ENCODE measurements around the gene LNP1.

Gene LNP1

DNA sequence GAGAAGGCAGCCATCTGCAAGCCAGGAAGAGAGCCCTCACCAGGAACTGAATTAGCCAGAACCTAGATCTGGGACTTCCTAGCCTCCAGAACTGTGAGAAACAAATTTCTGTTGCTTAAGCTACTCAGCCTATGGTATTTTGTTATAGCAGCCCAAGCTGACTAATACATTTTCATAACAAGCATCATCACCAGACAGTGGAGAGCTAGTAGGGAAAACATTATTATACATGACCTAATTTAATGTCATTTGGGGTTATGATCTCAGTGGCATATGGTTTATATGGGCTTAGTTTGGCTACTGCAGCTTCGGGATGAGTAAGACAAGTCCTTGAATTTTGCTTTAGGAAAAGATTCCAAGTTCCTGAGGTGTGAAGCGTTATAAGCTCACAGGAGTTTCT, 35.6 kb downstream of the LNP1 start:
- TF ChIP-seq, protein P1, sequence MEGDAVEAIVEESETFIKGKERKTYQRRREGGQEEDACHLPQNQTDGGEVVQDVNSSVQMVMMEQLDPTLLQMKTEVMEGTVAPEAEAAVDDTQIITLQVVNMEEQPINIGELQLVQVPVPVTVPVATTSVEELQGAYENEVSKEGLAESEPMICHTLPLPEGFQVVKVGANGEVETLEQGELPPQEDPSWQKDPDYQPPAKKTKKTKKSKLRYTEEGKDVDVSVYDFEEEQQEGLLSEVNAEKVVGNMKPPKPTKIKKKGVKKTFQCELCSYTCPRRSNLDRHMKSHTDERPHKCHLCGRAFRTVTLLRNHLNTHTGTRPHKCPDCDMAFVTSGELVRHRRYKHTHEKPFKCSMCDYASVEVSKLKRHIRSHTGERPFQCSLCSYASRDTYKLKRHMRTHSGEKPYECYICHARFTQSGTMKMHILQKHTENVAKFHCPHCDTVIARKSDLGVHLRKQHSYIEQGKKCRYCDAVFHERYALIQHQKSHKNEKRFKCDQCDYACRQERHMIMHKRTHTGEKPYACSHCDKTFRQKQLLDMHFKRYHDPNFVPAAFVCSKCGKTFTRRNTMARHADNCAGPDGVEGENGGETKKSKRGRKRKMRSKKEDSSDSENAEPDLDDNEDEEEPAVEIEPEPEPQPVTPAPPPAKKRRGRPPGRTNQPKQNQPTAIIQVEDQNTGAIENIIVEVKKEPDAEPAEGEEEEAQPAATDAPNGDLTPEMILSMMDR (IDR thresholded peaks at IDR 0.05; ENCODE audit: insufficient read depth, low read length) = no peak
- TF ChIP-seq GABPA (IDR thresholded peaks at IDR 0.05; ENCODE audit: low read depth) (no peak), POLR2AphosphoS5 (IDR thresholded peaks at IDR 0.05; ENCODE audit: low read depth) (no peak), SPI1 (IDR thresholded peaks at IDR 0.05; ENCODE audit: borderline replicate concordance, low read depth) (no peak)
- TF ChIP-seq, protein P2, sequence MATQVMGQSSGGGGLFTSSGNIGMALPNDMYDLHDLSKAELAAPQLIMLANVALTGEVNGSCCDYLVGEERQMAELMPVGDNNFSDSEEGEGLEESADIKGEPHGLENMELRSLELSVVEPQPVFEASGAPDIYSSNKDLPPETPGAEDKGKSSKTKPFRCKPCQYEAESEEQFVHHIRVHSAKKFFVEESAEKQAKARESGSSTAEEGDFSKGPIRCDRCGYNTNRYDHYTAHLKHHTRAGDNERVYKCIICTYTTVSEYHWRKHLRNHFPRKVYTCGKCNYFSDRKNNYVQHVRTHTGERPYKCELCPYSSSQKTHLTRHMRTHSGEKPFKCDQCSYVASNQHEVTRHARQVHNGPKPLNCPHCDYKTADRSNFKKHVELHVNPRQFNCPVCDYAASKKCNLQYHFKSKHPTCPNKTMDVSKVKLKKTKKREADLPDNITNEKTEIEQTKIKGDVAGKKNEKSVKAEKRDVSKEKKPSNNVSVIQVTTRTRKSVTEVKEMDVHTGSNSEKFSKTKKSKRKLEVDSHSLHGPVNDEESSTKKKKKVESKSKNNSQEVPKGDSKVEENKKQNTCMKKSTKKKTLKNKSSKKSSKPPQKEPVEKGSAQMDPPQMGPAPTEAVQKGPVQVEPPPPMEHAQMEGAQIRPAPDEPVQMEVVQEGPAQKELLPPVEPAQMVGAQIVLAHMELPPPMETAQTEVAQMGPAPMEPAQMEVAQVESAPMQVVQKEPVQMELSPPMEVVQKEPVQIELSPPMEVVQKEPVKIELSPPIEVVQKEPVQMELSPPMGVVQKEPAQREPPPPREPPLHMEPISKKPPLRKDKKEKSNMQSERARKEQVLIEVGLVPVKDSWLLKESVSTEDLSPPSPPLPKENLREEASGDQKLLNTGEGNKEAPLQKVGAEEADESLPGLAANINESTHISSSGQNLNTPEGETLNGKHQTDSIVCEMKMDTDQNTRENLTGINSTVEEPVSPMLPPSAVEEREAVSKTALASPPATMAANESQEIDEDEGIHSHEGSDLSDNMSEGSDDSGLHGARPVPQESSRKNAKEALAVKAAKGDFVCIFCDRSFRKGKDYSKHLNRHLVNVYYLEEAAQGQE (IDR thresholded peaks at IDR 0.05; ENCODE audit: insufficient replicate concordance, low read depth) = no peak
- Histone ChIP-seq H3K27ac (replicated peaks) (no peak overlapping the region), H3K27me3 (ENCODE audit: insufficient read depth, poor library complexity, severe bottlenecking) (no peaks in the 10 kb centered on the region), H3K4me3 (replicated peaks; ENCODE audit: insufficient read depth, low read length) (no peak overlapping the region)
- DNase-seq (ENCODE audit: low read depth in 1 of 2, low spot score in 1 of 2) = no peak

DNA sequence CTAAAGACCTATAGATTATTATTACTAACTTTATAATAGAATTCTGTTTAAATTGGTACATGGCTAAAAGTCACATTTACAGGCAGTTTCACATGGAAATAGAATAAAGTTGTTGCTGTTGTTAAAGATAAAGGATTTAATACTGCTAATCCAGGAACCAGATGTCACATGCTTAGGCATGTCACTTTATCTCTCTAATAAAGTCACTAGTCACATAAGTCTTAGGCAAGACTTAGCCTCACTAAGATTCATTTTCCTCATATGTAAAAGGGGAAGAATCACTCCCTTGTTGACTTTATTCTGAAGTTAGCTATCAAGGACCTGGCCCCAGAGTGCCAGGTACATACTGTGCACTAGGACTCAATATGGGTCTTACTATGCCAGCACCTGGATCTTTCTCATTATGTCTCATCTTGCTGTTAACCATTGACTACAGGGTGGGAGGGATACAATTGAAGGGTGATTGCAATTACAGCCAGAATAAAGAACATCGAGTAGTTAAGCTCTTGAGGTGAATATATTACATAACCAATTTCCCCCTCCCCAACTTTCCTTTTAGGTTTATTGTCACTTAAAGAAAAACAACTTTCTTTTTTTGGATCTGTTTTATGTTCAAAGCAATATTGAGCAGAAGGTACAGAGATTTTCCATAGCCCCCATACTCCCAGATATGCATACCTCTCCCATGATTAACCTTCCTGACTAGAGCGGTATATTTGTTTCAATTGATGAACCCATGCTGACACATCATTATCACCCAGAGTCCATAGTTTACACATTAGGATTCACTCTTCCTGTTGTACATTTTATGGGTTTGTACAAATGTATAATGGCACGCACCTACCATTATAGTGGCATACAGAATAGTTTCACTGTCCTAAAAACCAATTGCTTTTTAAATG, 36.6 kb downstream of the LNP1 start:
- DNase-seq (ENCODE audit: low read depth in 1 of 2, low spot score in 1 of 2) = no peak

DNA sequence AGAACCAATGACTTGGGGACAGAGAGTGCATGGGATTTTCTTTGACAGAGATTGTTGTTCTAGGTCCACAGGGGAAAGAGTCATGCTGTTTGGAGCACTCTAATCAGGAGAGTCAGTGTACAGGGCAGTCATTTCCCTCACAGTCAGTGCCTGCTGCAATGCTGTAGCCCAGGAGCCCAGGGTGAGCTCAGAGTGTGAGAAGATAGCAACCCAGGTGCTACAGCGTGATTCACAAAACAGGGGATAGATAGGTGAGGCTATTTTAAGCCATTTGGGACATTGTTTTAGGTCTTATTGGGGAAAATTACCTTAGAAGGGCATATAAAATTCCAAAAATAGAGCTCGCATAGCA, 37.3 kb downstream of the LNP1 start:
- H3K4me3 ChIP-seq (replicated peaks; ENCODE audit: insufficient read depth, low read length) = no peak overlapping the region
- DNase-seq (ENCODE audit: low read depth in 1 of 2, low spot score in 1 of 2) = no peak

More for the DNA sequence above, 36.6 kb downstream of the LNP1 start:
- Histone ChIP-seq H3K27ac (replicated peaks) (no peak overlapping the region), H3K4me3 (replicated peaks; ENCODE audit: insufficient read depth, low read length) (no peak overlapping the region), H3K27me3 (ENCODE audit: insufficient read depth, poor library complexity, severe bottlenecking) (no peaks in the 10 kb centered on the region)
- TF ChIP-seq GABPA (IDR thresholded peaks at IDR 0.05; ENCODE audit: low read depth) (no peak), POLR2AphosphoS5 (IDR thresholded peaks at IDR 0.05; ENCODE audit: low read depth) (no peak), SPI1 (IDR thresholded peaks at IDR 0.05; ENCODE audit: borderline replicate concordance, low read depth) (no peak)
- TF ChIP-seq, protein P1 (IDR thresholded peaks at IDR 0.05; ENCODE audit: insufficient read depth, low read length) = no peak
- TF ChIP-seq, protein P2 (IDR thresholded peaks at IDR 0.05; ENCODE audit: insufficient replicate concordance, low read depth) = no peak

More for the DNA sequence above, 37.3 kb downstream of the LNP1 start:
- TF ChIP-seq SPI1 (IDR thresholded peaks at IDR 0.05; ENCODE audit: borderline replicate concordance, low read depth) (no peak), GABPA (IDR thresholded peaks at IDR 0.05; ENCODE audit: low read depth) (no peak), POLR2AphosphoS5 (IDR thresholded peaks at IDR 0.05; ENCODE audit: low read depth) (no peak)
- TF ChIP-seq, protein P2 (IDR thresholded peaks at IDR 0.05; ENCODE audit: insufficient replicate concordance, low read depth) = no peak
- TF ChIP-seq, protein P1 (IDR thresholded peaks at IDR 0.05; ENCODE audit: insufficient read depth, low read length) = no peak
- Histone ChIP-seq H3K27me3 (ENCODE audit: insufficient read depth, poor library complexity, severe bottlenecking) (no peaks in the 10 kb centered on the region), H3K27ac (replicated peaks) (no peak overlapping the region)

Data from HL-60 (cell line).